Endodermal cell (in vitro differentiated cells): ENCODE results near the gene MIEN1. TPM values are rescaled to one million over a fixed set of nuclear protein-coding genes. Genes with fewer than 3 reads are reported as not detected.
A peak's percentile ranks its signal among the peaks of the same experiment; 100 is the strongest.

Source experiments
- DNase-seq: peaks from one replicate; pipeline ENCODE4 v3.0.0-alpha.2; 2017
- H3K27ac ChIP-seq: 2 replicates; pipeline ENCODE4 v1.5.1; 2013; ENCODE audit warnings: mild to moderate bottlenecking, low read depth, low read length, moderate library complexity
- H3K27me3 ChIP-seq: 2 replicates; pipeline ENCODE4 v1.6.1; 2013; ENCODE audit warnings: mild to moderate bottlenecking, low read length, moderate library complexity; ENCODE audit not compliant: insufficient read depth, control insufficient read depth, poor library complexity, severe bottlenecking
- H3K36me3 ChIP-seq: 2 replicates; pipeline ENCODE4 v1.7.0; 2013; ENCODE audit warnings: mild to moderate bottlenecking, low read length, moderate library complexity; ENCODE audit not compliant: control insufficient read depth, insufficient read depth
- H3K4me1 ChIP-seq: one replicate; pipeline ENCODE4 v1.7.0; 2013; ENCODE audit warnings: low read length; ENCODE audit not compliant: control insufficient read depth, insufficient read depth
- H3K4me3 ChIP-seq: 2 replicates; pipeline ENCODE4 v1.5.1; 2013; ENCODE audit warnings: mild to moderate bottlenecking, low read length, moderate library complexity
- H3K9ac ChIP-seq: 2 replicates; pipeline ENCODE4 v1.6.1; 2013; ENCODE audit warnings: mild to moderate bottlenecking, low read length, moderate library complexity; ENCODE audit not compliant: poor library complexity, severe bottlenecking; ENCODE audit errors: extremely low read depth
- H3K9me3 ChIP-seq: 2 replicates; pipeline ENCODE4 v1.6.1; 2013; ENCODE audit warnings: mild to moderate bottlenecking, low read length, moderate library complexity; ENCODE audit not compliant: control insufficient read depth
- H3K27ac Mint-ChIP-seq: 2 replicates; pipeline ENCODE4 v1.8.0; 2020; ENCODE audit warnings: mixed read lengths
- H3K27me3 Mint-ChIP-seq: 2 replicates; pipeline ENCODE4 v1.8.0; 2021; ENCODE audit warnings: mild to moderate bottlenecking, mixed read lengths; ENCODE audit not compliant: insufficient read depth
- H3K36me3 Mint-ChIP-seq: 2 replicates; pipeline ENCODE4 v1.8.0; 2020; ENCODE audit warnings: low read depth, mixed read lengths
- H3K4me1 Mint-ChIP-seq: 2 replicates; pipeline ENCODE4 v1.8.0; 2020; ENCODE audit warnings: mixed read lengths
- H3K4me3 Mint-ChIP-seq: 2 replicates; pipeline ENCODE4 v1.8.0; 2020; ENCODE audit warnings: mild to moderate bottlenecking, moderate library complexity, mixed read lengths
- H3K9me3 Mint-ChIP-seq: 2 replicates; pipeline ENCODE4 v1.8.0; 2020; ENCODE audit warnings: mild to moderate bottlenecking, mixed read lengths
- WGBS, 2 experiments: methylation state at CpG; one replicate each; pipeline versions ENCODE4 v1.1.5 to v1.1.7; 2013; ENCODE audit warnings: missing lambda C conversion rate in 2 of 2, mixed read lengths in 1 of 2; ENCODE audit not compliant: insufficient coverage in 1 of 2, insufficient read length in 1 of 2; 5-methylcytosine and 5-hydroxymethylcytosine counted together
- total RNA-seq, 2 donors: library from RNA; stranded (reverse); fragmentation: NEBNext Ultra II Directional in 1 of 2; extraction: Animal tissue kit (Norgen Biotek cat#: 25700) in 1 of 2; gene quantifications; 2 replicates in 1 of 2; 3 replicates in 1 of 2; pipeline ENCODE4 v1.2.1, GENCODE V29; 2021
- TF ChIP-seq, protein P1 (sequence below): fragments of 200-600 bp; sonication (generic); conservative IDR thresholded peaks from 2 replicates; pipeline ENCODE4 v1.5.0; 2021; ENCODE audit warnings: antibody characterized with exemption, mild to moderate bottlenecking

Gene MIEN1
- total RNA-seq, 2 donors from 2014 or later, result 42.6 to 57.0 TPM

DNA sequence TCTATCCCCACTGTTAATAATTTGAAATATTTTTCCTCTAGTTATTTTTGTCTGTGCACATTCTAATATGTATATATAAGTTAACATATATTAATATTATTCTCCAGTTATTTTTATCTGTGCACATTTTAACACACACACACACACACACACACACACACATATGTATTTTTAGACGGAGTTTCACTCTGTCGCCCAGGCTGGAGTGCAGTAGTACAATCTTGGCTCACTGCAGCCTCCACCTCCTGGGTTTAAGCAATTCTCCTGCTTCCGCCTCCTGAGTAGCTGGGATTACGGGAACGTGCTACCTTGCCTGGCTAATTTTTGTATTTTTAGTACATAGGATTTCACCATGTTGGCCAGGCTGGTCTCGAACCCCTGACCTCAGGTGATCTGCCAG lies 12.7 kb downstream of the MIEN1 start:
- TF ChIP-seq, protein P1, sequence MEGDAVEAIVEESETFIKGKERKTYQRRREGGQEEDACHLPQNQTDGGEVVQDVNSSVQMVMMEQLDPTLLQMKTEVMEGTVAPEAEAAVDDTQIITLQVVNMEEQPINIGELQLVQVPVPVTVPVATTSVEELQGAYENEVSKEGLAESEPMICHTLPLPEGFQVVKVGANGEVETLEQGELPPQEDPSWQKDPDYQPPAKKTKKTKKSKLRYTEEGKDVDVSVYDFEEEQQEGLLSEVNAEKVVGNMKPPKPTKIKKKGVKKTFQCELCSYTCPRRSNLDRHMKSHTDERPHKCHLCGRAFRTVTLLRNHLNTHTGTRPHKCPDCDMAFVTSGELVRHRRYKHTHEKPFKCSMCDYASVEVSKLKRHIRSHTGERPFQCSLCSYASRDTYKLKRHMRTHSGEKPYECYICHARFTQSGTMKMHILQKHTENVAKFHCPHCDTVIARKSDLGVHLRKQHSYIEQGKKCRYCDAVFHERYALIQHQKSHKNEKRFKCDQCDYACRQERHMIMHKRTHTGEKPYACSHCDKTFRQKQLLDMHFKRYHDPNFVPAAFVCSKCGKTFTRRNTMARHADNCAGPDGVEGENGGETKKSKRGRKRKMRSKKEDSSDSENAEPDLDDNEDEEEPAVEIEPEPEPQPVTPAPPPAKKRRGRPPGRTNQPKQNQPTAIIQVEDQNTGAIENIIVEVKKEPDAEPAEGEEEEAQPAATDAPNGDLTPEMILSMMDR, result no peak
- no peaks in the 10 kb centered on the region for H3K4me1 Mint-ChIP-seq

DNA sequence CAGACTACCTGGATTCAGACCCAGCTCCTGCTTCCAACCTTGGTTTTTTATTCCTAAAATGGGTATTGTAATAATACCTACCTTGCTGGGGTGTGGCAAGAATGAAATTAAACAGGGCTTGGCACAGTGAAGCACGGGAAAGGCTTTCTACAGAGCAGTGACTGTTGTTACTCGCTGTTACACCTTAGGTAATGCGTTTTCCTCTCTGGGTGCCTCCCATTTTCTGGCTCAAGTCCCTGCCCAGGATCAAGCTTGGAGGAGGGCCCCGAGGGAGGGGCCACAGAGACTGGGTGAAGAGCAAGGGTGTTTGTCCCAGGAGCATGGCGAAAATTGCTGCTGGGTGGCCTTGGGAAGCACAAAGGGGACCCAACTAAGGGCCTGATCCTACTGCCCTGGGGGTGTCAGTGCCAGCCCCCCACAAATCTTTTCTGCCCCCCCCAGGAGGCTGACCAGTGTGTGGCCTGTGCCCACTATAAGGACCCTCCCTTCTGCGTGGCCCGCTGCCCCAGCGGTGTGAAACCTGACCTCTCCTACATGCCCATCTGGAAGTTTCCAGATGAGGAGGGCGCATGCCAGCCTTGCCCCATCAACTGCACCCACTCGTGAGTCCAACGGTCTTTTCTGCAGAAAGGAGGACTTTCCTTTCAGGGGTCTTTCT lies 13.3 kb downstream of the MIEN1 start:
- DNase-seq, result no peak
- Histone ChIP-seq H3K27ac (no peak overlapping the region), H3K4me1 (no peaks in the 10 kb centered on the region), H3K27me3 (no peaks in the 10 kb centered on the region), H3K4me3 (no peak overlapping the region), H3K36me3 (peaks cover 62% of the 10 kb centered on the region), H3K9me3 (no peaks in the 10 kb centered on the region), H3K9ac (no peak overlapping the region)
- no peak overlapping the region for H3K27ac Mint-ChIP-seq
- 94 to 95% methylated on average over 3 to 11 of the region's 11 CpGs for WGBS, 2 experiments
- H3K4me3 Mint-ChIP-seq, result no peak overlapping the region
- TF ChIP-seq, protein P1, result no peak
- H3K9me3 Mint-ChIP-seq, result no peaks in the 10 kb centered on the region
- H3K36me3 Mint-ChIP-seq, result peaks cover 57% of the 10 kb centered on the region
- no peaks in the 10 kb centered on the region for H3K27me3 Mint-ChIP-seq
- H3K4me1 Mint-ChIP-seq, result no peaks in the 10 kb centered on the region

More for the DNA sequence above, 12.7 kb downstream of the MIEN1 start:
- no peaks in the 10 kb centered on the region for H3K27me3 Mint-ChIP-seq
- peaks cover 63% of the 10 kb centered on the region for H3K36me3 ChIP-seq
- peaks cover 51% of the 10 kb centered on the region for H3K36me3 Mint-ChIP-seq
- no peaks in the 10 kb centered on the region for H3K4me1 ChIP-seq
- H3K27ac Mint-ChIP-seq, result peak overlapping the region; percentile 39
- H3K27ac ChIP-seq, result no peak overlapping the region
- 93 to 95% methylated on average over 5 to 6 of the region's 6 CpGs for WGBS, 2 experiments
- H3K9me3 Mint-ChIP-seq, result no peaks in the 10 kb centered on the region
- H3K9me3 ChIP-seq, result no peaks in the 10 kb centered on the region
- no peak overlapping the region for H3K9ac ChIP-seq
- H3K4me3 ChIP-seq, result no peak overlapping the region
- H3K4me3 Mint-ChIP-seq, result no peak overlapping the region
- DNase-seq, result no peak
- no peaks in the 10 kb centered on the region for H3K27me3 ChIP-seq

DNA sequence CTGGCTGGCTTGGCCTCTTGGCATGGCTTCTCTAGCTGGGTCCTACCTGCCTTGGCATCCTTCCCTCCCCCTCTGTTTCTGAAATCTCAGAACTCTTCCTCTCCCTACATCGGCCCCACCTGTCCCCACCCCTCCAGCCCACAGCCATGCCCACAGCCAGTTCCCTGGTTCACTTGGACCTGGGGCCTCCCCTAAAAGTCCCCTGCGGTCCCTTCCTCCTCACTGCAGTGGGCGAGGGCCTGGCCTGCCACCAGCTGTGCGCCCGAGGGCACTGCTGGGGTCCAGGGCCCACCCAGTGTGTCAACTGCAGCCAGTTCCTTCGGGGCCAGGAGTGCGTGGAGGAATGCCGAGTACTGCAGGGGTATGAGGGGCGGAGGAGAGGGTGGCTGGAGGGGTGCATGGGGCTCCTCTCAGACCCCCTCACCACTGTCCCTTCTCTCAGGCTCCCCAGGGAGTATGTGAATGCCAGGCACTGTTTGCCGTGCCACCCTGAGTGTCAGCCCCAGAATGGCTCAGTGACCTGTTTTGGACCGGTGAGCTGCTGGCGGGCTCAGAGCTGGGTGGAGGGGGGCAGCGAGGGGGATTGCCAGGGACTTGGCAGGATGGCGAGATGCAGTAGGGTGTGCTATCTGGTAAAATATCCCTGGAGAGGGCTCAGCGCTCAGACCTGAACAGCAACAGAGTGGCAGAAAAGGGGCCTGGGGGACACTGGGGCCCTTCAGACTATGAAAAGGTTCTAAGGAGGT lies 14.1 kb downstream of the MIEN1 start:
- H3K4me3 Mint-ChIP-seq, result no peak overlapping the region
- no peak overlapping the region for H3K9ac ChIP-seq
- H3K9me3 Mint-ChIP-seq, result no peaks in the 10 kb centered on the region
- H3K27ac Mint-ChIP-seq, result no peak overlapping the region
- H3K4me1 Mint-ChIP-seq, result no peaks in the 10 kb centered on the region
- no peak for DNase-seq
- TF ChIP-seq, protein P1, result no peak
- 95 to 100% methylated on average over 2 to 15 of the region's 15 CpGs for WGBS, 2 experiments
- no peaks in the 10 kb centered on the region for H3K27me3 ChIP-seq
- no peak overlapping the region for H3K27ac ChIP-seq
- H3K36me3 ChIP-seq, result peaks cover 64% of the 10 kb centered on the region
- H3K9me3 ChIP-seq, result no peaks in the 10 kb centered on the region
- no peaks in the 10 kb centered on the region for H3K4me1 ChIP-seq
- H3K4me3 ChIP-seq, result no peak overlapping the region
- H3K36me3 Mint-ChIP-seq, result peaks cover 61% of the 10 kb centered on the region
- no peaks in the 10 kb centered on the region for H3K27me3 Mint-ChIP-seq
